GM18499 (cell line): ENCODE results near the gene FOXO6.

ENCODE experiments used
- ATAC-seq: cut with Tn5 transposase; IDR thresholded peaks from one replicate; pipeline ENCODE4 v1.9.1; 2021; ENCODE audit warnings: moderate number of reproducible peaks; ENCODE audit not compliant: insufficient read depth, unreplicated experiment

FOXO6 gene

DNA sequence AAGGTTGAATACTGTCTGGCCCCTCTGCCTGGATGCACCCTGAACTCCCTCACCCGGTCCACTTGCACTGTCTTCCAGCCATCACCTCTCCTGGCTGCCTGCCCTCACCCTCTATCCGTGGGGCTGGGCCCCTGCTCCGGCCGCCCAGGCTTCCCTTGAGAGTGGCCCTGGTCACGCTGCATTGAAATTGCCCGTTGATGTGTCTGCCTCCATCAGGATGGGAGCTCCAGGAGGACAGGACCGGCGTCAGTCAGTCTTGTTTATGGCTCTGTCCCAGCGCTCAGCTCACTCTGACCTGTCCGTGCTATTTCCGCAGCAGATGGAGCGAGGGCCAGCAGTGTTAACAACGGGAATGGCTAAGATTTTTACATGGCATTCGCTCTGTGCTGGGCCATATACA is 34.9 kb downstream of the FOXO6 start:
- no peak for ATAC-seq

DNA sequence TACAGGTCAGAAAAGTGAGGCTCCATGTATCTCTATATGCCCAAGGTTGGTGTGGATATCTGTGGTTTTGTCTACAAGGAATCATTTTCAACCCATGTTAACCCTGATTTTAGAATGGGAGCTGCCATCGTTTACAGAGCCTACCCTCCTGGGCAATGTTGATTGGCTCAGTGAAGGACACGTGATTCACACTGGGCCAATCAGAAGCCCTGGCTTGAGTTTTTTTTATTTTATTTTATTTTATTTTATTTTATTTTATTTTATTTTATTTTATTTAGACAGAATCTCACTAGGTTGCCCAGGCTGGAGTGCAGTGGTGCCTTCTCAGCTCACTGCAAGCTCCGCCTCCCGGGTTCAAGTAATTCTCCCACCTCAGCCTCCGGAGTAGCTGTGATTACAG is 35.8 kb downstream of the FOXO6 start:
- no peak for ATAC-seq

DNA sequence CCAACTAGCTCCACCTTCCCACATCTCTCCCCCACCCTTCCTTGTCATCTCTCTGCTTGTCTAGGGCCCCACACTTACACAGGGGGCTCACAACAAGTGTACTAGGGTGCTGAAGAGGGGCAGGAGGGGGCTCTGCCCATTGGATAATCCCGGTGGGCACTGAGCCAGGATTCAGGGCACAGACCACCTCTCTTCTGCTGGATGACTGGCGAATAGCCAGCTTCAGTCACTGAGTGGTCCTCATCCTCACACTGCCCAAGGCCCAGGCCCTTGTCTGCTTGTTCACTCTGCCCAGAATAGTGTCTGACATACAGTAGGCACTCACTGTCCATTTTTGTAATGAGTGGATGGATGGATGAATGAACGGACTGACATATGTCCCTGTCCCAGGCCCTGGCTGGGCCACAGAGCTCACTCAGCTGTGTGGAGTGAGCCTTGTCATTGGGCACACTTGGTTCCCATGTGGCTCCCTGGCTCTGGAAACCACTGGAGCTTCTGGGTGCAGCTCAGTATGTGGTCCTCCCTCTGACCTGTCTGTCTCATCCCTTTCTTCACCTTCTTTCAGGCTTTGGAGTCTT is 36.6 kb downstream of the FOXO6 start:
- ATAC-seq, result no peak

DNA sequence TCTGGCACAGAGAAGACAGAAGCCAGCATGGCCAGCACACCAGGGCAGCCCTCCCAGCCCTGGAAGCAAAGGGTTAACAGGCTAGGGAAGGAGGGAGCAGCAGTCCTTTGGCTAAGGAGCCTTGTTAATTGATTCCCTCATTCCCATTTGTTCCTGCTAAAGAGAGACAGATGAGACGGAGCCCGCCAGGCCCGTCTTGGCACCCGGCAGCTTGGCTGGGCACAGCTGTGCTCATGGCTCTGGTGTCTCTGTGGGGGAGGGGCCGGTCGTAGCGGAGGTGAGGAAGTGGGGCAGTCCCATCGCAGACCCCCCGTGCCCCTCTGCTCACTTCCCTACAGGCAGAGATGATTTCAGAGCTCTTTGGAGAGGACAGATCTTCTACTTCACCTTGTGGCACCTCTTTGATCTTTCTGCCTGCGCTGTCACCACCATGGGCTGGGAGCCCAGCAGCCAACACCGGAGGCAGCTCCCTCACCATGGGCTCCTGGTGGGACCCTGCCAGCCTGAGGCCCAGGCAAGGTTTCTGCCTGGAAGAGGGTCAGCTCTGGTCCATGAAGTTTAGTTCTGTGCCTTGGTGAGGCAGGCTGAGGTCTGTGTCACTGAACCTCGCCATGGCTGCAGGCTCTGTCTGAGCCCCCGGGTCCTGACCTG is 38.0 kb downstream of the FOXO6 start:
- no peak for ATAC-seq

- ATAC-seq, result no peak
These were observed 39.0 kb downstream of the FOXO6 start for GRCh38 chr1:41400225-41400624.

DNA sequence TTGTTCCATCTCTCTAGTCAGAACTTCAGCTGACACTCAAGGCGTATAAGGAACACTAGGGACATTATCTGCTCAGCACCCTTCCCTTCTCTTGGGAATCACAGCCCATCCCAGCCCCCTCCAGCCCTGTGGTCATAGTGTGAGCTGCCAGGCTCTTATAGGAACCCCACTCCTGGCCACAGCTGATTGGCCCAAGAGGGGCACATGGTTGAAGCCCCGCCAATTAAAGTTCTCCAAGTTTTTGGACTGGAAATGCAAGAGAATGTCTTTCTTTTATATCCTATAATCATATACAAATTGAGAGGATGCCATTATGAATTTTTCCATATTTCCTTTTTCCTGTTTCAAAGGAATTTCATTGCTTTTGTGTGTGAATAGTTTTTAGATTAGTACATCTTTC is 40.7 kb downstream of the FOXO6 start:
- ATAC-seq, result no peak

DNA sequence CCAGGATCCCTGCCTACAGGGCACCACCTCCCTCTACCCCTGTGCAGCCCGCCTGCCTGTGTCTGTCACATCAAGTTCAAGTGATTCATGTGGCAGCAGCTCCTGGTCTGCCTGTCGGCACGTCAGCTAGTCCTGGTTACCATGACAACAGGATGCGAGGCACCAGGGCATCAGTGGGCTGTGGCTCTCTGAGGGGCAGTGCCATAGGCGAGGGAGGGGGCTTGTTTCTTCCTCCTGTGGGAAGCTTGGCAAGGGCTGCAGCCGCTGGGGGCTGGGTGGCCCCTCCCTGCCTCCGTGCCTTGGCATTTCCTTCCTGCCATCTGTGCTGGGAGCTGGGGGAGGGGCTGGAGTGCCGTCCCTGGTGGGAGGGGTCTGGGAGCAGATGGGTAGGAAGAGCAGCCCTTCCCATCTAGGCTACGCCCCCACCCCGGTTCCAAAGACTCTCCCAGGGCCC is 43.1 kb downstream of the FOXO6 start:
- ATAC-seq, result no peak

GRCh38 chr1:41407664-41408252 is 46.5 kb downstream of the FOXO6 start:
- no peak for ATAC-seq

GRCh38 chr1:41408691-41409090 is 47.5 kb downstream of the FOXO6 start:
- no peak for ATAC-seq

- ATAC-seq, result no peak
These were observed 48.6 kb downstream of the FOXO6 start for GRCh38 chr1:41409825-41410224.

DNA sequence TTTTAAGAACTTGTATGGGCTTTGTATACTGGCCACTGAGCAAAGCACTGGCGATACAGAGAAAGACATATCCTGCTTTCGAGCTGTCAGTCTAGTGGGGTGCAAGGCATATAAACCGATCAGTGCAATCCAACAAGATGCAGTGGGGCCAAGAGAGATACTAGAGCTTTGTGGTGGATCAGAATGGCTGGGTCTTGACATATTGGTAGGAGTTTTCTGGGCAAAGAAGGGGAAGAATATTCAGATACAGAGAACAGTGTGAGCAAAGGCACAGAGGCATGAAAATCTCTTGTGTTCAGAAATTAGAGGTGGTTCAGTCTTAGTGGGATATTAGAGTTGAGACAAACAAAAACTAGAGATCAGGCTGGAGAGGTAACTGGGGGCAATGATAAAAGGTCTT is 49.2 kb downstream of the FOXO6 start:
- ATAC-seq, result no peak

DNA sequence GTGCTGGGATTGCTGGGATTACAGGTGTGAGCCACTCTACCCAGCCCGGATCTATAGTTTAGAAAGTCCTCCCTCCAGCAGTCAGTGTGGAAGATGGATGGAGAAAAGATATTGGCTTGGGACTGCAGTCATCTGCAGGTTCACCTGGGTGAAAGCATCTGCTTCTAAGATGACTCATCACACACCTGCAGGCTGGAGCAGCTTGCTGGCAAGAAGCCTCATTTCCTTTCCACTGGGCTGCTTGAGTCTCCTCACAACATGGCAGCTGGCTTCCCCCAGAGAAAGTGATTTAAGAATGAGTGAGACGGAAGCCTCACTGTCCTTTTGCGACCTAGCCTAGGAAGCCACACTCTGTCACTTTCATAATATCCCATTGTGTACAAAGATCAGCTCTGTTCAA is 50.0 kb downstream of the FOXO6 start:
- no peak for ATAC-seq

- no peak for ATAC-seq
These were observed 51.5 kb downstream of the FOXO6 start for GRCh38 chr1:41412748-41413147.

GRCh38 chr1:41413748-41414281 is 52.6 kb downstream of the FOXO6 start:
- no peak for ATAC-seq

GRCh38 chr1:41414296-41414695 is 53.1 kb downstream of the FOXO6 start:
- ATAC-seq, result no peak

GRCh38 chr1:41414716-41415306 is 53.6 kb downstream of the FOXO6 start:
- no peak for ATAC-seq

DNA sequence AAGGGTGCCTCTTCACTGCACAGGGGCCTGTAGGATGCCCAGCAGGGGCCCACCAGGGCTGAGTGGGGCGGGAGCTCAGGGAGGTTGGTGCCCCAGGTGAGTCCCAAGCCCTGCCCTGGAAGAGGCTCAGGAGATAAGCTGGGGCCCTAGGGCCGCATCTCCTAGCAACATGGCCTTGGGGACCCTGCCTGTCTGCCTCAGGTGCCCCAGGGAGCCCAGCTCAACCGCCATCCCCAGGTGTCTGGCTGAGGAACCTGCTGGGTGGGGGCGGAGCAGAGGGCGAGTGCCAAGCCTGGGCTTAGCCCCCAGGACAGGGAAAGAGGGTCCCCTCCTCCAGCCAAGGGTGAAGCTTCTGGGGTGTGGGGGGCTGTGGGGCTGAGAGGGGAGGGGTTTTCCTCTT is 54.8 kb downstream of the FOXO6 start:
- ATAC-seq, result no peak

- no peak for ATAC-seq
These were observed 55.5 kb downstream of the FOXO6 start for GRCh38 chr1:41416552-41417334.

GRCh38 chr1:41417335-41417682 is 56.1 kb downstream of the FOXO6 start:
- no peak for ATAC-seq

GRCh38 chr1:41417746-41418145 is 56.5 kb downstream of the FOXO6 start:
- ATAC-seq, result no peak
